SK-N-SH (cell line): ENCODE results near the gene MYOT. TPM values are rescaled to one million over a fixed set of nuclear protein-coding genes. Genes with fewer than 3 reads are reported as not detected.

Experiments
- CTCF ChIA-PET: fragments of 300-600, 350-600 bp; formaldehyde crosslinking; extraction: SDS; loops from one replicate; lab custom pipeline; 2021; lab: Yijun Ruan, JAX
- POLR2A ChIA-PET: fragments of 350-600 bp; sonication (Branson Sonifier 250); formaldehyde crosslinking; extraction: SDS; loops from one replicate; lab custom pipeline; 2020; ENCODE audit warnings: antibody characterized with exemption, inconsistent platforms; lab: Yijun Ruan, JAX
- DNase-seq: peaks from one replicate; pipeline ENCODE4 v3.0.0; 2012
- H2AFZ ChIP-seq: fragments of 200-600 bp; sonication (generic); 2 replicates; pipeline ENCODE4 v1.8.1; 2016; ENCODE audit warnings: antibody characterized with exemption, mild to moderate bottlenecking, low read depth
- H3F3A ChIP-seq: fragments of 200-600 bp; sonication (generic); replicated peaks from 2 replicates; pipeline ENCODE3; 2016; ENCODE audit warnings: antibody characterized with exemption, mild to moderate bottlenecking; ENCODE audit not compliant: insufficient read depth
- H3K27ac ChIP-seq, 2 experiments: fragments of 200-500 bp in 1 of 2; fragments of 200-600 bp in 1 of 2; sonication (Bioruptor generic) in 1 of 2; sonication (generic), shearing (Covaris generic) in 1 of 2; 2 replicates each; pipeline versions ENCODE4 v1.5.1 to v1.6.1; 2014 to 2016; ENCODE audit warnings: low read depth in 2 of 2, inconsistent platforms in 1 of 2, low read length in 1 of 2, mild to moderate bottlenecking in 1 of 2, mixed read lengths in 1 of 2
- H3K27me3 ChIP-seq: fragments of 200-600 bp; sonication (generic), shearing (Covaris generic); 2 replicates; pipeline ENCODE4 v1.6.1; 2016; ENCODE audit warnings: mixed run types; ENCODE audit not compliant: insufficient read depth
- H3K36me3 ChIP-seq, 2 experiments: fragments of 200-500 bp in 1 of 2; fragments of 200-600 bp in 1 of 2; sonication (Bioruptor generic) in 1 of 2; sonication (generic) in 1 of 2; replicated peaks in 1 of 2; 2 replicates each; pipeline versions ENCODE3 to v1.5.1; 2014 to 2016; ENCODE audit warnings: low read length in 1 of 2, mild to moderate bottlenecking in 1 of 2; ENCODE audit not compliant: insufficient read depth in 2 of 2, control insufficient read depth in 1 of 2
- H3K4me1 ChIP-seq, 2 experiments: fragments of 200-500 bp in 1 of 2; fragments of 200-600 bp in 1 of 2; sonication (Bioruptor generic) in 1 of 2; sonication (generic), shearing (Covaris generic) in 1 of 2; 2 replicates each; pipeline versions ENCODE4 v1.5.1 to v1.6.1; 2014 to 2016; ENCODE audit warnings: low read depth in 1 of 2, low read length in 1 of 2, mixed run types in 1 of 2; ENCODE audit not compliant: insufficient read depth in 2 of 2, control insufficient read depth in 1 of 2
- H3K4me2 ChIP-seq: fragments of 200-600 bp; sonication (generic), shearing (Covaris generic); 2 replicates; pipeline ENCODE4 v1.6.1; 2017; ENCODE audit warnings: mixed run types
- H3K4me3 ChIP-seq, 2 experiments: fragments of 200-500 bp in 1 of 2; fragments of 200-600 bp in 1 of 2; sonication (Bioruptor generic) in 1 of 2; sonication (generic), shearing (Covaris generic) in 1 of 2; 2 replicates each; pipeline versions ENCODE4 v1.5.1 to v1.8.1; 2014 to 2016; ENCODE audit warnings: low read depth in 2 of 2, inconsistent platforms in 1 of 2, low read length in 1 of 2, mild to moderate bottlenecking in 1 of 2, mixed read lengths in 1 of 2, moderate library complexity in 1 of 2
- H3K79me2 ChIP-seq: fragments of 200-600 bp; sonication (generic); 2 replicates; pipeline ENCODE4 v1.8.1; 2017; ENCODE audit warnings: mild to moderate bottlenecking; ENCODE audit not compliant: insufficient read depth
- H3K9ac ChIP-seq: fragments of 200-600 bp; sonication (generic); 2 replicates; pipeline ENCODE4 v1.6.1; 2017; ENCODE audit warnings: mixed run types
- H3K9me2 ChIP-seq: fragments of 200-600 bp; sonication (generic); 2 replicates; pipeline ENCODE4 v1.6.1; 2017; ENCODE audit warnings: mixed run types
- H3K9me3 ChIP-seq: fragments of 200-600 bp; sonication (generic); 2 replicates; pipeline ENCODE4 v1.6.1; 2017; ENCODE audit warnings: mixed run types, mild to moderate bottlenecking, moderate library complexity
- H4K20me1 ChIP-seq: fragments of 200-600 bp; sonication (generic); 2 replicates; pipeline ENCODE4 v1.6.1; 2017; ENCODE audit warnings: mild to moderate bottlenecking, mixed run types; ENCODE audit not compliant: insufficient read depth
- GATA2 ChIP-seq: sonication (generic); formaldehyde crosslinking; IDR thresholded peaks from 2 replicates; pipeline ENCODE4 v1.5.0; 2020; ENCODE audit warnings: mild to moderate bottlenecking, missing genetic modification reagents
- MXI1 ChIP-seq: IDR thresholded peaks from 2 replicates; pipeline ENCODE4 v1.6.1; 2012; ENCODE audit warnings: mild to moderate bottlenecking, low read depth, low read length, improper control_type of control experiment
- RAD21 ChIP-seq: IDR thresholded peaks from 2 replicates; pipeline ENCODE4 v1.6.1; 2012; ENCODE audit warnings: mild to moderate bottlenecking, low read length
- RCOR1 ChIP-seq: fragments of 150-350 bp; IDR thresholded peaks from 2 replicates; pipeline ENCODE4 v1.6.1; 2017; ENCODE audit warnings: antibody characterized with exemption, low read length
- RFX5 ChIP-seq: IDR thresholded peaks from 2 replicates; pipeline ENCODE4 v1.6.1; 2012; ENCODE audit warnings: mild to moderate bottlenecking, improper control_type of control experiment, low read length
- SIN3A ChIP-seq: IDR thresholded peaks from 2 replicates; pipeline ENCODE4 v1.6.1; 2012; ENCODE audit warnings: low read depth, mild to moderate bottlenecking, low read length, moderate library complexity, borderline replicate concordance
- TAF1 ChIP-seq: IDR thresholded peaks from 2 replicates; pipeline ENCODE4 v1.6.1; 2012; ENCODE audit warnings: low read depth, mild to moderate bottlenecking, low read length, moderate library complexity, borderline replicate concordance
- TCF12 ChIP-seq: IDR thresholded peaks from 2 replicates; pipeline ENCODE4 v1.4.0; 2012
- WGBS: methylation state at CpG from one replicate; pipeline ENCODE4 v1.1.6; 2017; ENCODE audit warnings: low lambda C conversion rate; 5-methylcytosine and 5-hydroxymethylcytosine counted together
- polyA plus RNA-seq, 3 experiments: library from polyadenylated mRNA; depleted of rRNA; stranded (reverse); fragments of >200 nt; gene quantifications; 2 replicates each; pipeline ENCODE4 v1.2.3, GENCODE V29; 2012
- TF ChIP-seq, protein P1 (sequence below): fragments of 200-600 bp; sonication (generic); IDR thresholded peaks from 2 replicates; pipeline ENCODE4 v1.6.1; 2017; ENCODE audit warnings: antibody characterized with exemption, mild to moderate bottlenecking, moderate library complexity
- TF ChIP-seq, protein P2 (sequence below): IDR thresholded peaks from 2 replicates; pipeline ENCODE4 v1.4.0; 2012; ENCODE audit warnings: low read depth, borderline replicate concordance
- TF ChIP-seq, protein P3 (sequence below): IDR thresholded peaks from 2 replicates; pipeline ENCODE4; 2012
- TF ChIP-seq, protein P4 (sequence below): IDR thresholded peaks from 2 replicates; pipeline ENCODE4 v1.6.1; 2012; ENCODE audit warnings: mild to moderate bottlenecking, low read depth, low read length, moderate library complexity

MYOT gene
- polyA plus RNA-seq, 1 of the 3 experiments (the other 2 are of a cell fraction) = 0.02 TPM

DNA sequence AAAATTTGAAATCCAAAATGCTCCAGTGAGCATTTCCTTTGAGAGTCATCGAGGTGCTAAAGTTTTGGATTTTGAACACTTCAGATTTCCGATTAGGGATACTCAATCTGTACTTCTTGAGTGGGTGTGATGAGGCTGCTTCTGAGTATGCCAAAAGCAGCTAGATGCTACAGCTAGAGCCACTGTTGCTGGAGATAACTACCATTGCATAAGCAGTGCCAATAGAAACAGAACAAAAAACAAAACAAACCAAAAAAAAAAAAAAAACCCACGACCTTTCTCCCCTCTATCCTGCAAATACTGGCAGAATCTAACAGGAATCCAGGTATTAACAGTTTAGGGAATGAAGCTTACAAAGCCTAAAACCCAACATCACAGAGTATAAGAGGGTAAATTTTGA is 65.1 kb downstream of the MYOT start:
- Histone ChIP-seq H3K4me3 (no peak overlapping the region), H3F3A (peaks cover 9% of the 10 kb centered on the region), H3K27ac (peak overlapping the region in 1 of 2 experiments; percentile 59; a peak in 1 of 4 replicates), H3K79me2 (no peaks in the 10 kb centered on the region), H3K36me3 (peaks cover 15 to 37% of the 10 kb centered on the region in 2 experiments), H4K20me1 (no peaks in the 10 kb centered on the region), H2AFZ (no peak overlapping the region), H3K4me2 (no peak overlapping the region), H3K27me3 (no peaks in the 10 kb centered on the region), H3K9me3 (no peaks in the 10 kb centered on the region), H3K4me1 (peaks cover 7 to 9% of the 10 kb centered on the region in 2 experiments; a peak in 2 of 4 replicates), H3K9me2 (no peaks in the 10 kb centered on the region), H3K9ac (no peak overlapping the region)
- DNase-seq = no peak
- TF ChIP-seq TAF1 (no peak), TCF12 (no peak), RAD21 (no peak), SIN3A (no peak), RFX5 (no peak), GATA2 (CRISPR knock-in tag) (no peak), RCOR1 (no peak), MXI1 (no peak)
- TF ChIP-seq, protein P1, sequence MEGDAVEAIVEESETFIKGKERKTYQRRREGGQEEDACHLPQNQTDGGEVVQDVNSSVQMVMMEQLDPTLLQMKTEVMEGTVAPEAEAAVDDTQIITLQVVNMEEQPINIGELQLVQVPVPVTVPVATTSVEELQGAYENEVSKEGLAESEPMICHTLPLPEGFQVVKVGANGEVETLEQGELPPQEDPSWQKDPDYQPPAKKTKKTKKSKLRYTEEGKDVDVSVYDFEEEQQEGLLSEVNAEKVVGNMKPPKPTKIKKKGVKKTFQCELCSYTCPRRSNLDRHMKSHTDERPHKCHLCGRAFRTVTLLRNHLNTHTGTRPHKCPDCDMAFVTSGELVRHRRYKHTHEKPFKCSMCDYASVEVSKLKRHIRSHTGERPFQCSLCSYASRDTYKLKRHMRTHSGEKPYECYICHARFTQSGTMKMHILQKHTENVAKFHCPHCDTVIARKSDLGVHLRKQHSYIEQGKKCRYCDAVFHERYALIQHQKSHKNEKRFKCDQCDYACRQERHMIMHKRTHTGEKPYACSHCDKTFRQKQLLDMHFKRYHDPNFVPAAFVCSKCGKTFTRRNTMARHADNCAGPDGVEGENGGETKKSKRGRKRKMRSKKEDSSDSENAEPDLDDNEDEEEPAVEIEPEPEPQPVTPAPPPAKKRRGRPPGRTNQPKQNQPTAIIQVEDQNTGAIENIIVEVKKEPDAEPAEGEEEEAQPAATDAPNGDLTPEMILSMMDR = no peak
- TF ChIP-seq, protein P2, sequence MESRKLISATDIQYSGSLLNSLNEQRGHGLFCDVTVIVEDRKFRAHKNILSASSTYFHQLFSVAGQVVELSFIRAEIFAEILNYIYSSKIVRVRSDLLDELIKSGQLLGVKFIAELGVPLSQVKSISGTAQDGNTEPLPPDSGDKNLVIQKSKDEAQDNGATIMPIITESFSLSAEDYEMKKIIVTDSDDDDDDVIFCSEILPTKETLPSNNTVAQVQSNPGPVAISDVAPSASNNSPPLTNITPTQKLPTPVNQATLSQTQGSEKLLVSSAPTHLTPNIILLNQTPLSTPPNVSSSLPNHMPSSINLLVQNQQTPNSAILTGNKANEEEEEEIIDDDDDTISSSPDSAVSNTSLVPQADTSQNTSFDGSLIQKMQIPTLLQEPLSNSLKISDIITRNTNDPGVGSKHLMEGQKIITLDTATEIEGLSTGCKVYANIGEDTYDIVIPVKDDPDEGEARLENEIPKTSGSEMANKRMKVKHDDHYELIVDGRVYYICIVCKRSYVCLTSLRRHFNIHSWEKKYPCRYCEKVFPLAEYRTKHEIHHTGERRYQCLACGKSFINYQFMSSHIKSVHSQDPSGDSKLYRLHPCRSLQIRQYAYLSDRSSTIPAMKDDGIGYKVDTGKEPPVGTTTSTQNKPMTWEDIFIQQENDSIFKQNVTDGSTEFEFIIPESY = no peak
- TF ChIP-seq, protein P3, sequence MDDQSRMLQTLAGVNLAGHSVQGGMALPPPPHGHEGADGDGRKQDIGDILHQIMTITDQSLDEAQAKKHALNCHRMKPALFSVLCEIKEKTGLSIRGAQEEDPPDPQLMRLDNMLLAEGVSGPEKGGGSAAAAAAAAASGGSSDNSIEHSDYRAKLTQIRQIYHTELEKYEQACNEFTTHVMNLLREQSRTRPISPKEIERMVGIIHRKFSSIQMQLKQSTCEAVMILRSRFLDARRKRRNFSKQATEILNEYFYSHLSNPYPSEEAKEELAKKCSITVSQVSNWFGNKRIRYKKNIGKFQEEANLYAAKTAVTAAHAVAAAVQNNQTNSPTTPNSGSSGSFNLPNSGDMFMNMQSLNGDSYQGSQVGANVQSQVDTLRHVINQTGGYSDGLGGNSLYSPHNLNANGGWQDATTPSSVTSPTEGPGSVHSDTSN = no peak
- TF ChIP-seq, protein P4, sequence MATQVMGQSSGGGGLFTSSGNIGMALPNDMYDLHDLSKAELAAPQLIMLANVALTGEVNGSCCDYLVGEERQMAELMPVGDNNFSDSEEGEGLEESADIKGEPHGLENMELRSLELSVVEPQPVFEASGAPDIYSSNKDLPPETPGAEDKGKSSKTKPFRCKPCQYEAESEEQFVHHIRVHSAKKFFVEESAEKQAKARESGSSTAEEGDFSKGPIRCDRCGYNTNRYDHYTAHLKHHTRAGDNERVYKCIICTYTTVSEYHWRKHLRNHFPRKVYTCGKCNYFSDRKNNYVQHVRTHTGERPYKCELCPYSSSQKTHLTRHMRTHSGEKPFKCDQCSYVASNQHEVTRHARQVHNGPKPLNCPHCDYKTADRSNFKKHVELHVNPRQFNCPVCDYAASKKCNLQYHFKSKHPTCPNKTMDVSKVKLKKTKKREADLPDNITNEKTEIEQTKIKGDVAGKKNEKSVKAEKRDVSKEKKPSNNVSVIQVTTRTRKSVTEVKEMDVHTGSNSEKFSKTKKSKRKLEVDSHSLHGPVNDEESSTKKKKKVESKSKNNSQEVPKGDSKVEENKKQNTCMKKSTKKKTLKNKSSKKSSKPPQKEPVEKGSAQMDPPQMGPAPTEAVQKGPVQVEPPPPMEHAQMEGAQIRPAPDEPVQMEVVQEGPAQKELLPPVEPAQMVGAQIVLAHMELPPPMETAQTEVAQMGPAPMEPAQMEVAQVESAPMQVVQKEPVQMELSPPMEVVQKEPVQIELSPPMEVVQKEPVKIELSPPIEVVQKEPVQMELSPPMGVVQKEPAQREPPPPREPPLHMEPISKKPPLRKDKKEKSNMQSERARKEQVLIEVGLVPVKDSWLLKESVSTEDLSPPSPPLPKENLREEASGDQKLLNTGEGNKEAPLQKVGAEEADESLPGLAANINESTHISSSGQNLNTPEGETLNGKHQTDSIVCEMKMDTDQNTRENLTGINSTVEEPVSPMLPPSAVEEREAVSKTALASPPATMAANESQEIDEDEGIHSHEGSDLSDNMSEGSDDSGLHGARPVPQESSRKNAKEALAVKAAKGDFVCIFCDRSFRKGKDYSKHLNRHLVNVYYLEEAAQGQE = no peak
- ChIA-PET CTCF (interaction anchor here (1.2 to 1.3 kb wide), 2 partner anchors 10 to 154 kb away, joined by 3 to 5 read pairs; no protein-coding TSS in a partner anchor), POLR2A (no interaction called here)
- WGBS = 89% methylated on average over 3 of the region's 3 CpGs
